Testis (tissue), 3 donors: ENCODE data around the gene LRRC3. TPM values are rescaled to one million over a fixed set of nuclear protein-coding genes. Genes with fewer than 3 reads are reported as not detected.

Experiments used
- DNase-seq: peaks from one replicate; pipeline ENCODE4 v3.0.0-alpha.2; 2019
- H3K27ac ChIP-seq, 2 donors: fragments of 200-600 bp; sonication (generic); one replicate each; pipeline ENCODE4 v1.5.1; 2019
- H3K27me3 ChIP-seq: fragments of 200-600 bp; sonication (generic); one replicate; pipeline ENCODE4 v1.5.1; 2019
- H3K36me3 ChIP-seq: fragments of 200-600 bp; sonication (generic); one replicate; pipeline ENCODE4 v1.5.1; 2017; ENCODE audit warnings: low read depth; ENCODE audit errors: missing control alignments
- H3K4me1 ChIP-seq: fragments of 200-600 bp; sonication (generic); one replicate; pipeline ENCODE4 v1.5.1; 2019
- H3K4me3 ChIP-seq, 2 donors: fragments of 200-600 bp; sonication (generic); one replicate each; pipeline ENCODE4 v1.5.1; 2017 to 2019
- H3K9me3 ChIP-seq: fragments of 200-600 bp; sonication (generic); one replicate; pipeline ENCODE4 v1.5.1; 2017
- CTCF ChIP-seq, 3 experiments: fragments of 450-650 bp in 2 of 3; fragments of 200-600 bp in 1 of 3; sonication (generic) in 1 of 3; IDR thresholded peaks; one replicate each; pipeline ENCODE4 v1.5.1; 2016 to 2019; ENCODE audit warnings: antibody characterized with exemption in 3 of 3, mild to moderate bottlenecking in 2 of 3, moderate library complexity in 1 of 3
- POLR2A ChIP-seq: fragments of 450-650 bp; IDR thresholded peaks from one replicate; pipeline ENCODE4 v1.6.1; 2017; ENCODE audit warnings: antibody characterized with exemption, mild to moderate bottlenecking, moderate library complexity
- WGBS, 2 donors: methylation state at CpG; one replicate each; pipeline ENCODE4 v1.1.5; 2018; 5-methylcytosine and 5-hydroxymethylcytosine counted together
- intact Hi-C: fragments of 100-400 bp; cut with DNase I; formaldehyde crosslinking; loops from one replicate; pipeline ENCODE4 v1.15.1; 2023; ENCODE audit warnings: low total_unique reads
- polyA plus RNA-seq: library from polyadenylated mRNA; stranded (reverse); fragments of 350-450 nt; fragmentation: Illumina TruSeq; extraction: RNeasy Lipid Tissue Mini Kit (QIAGEN cat#74804); gene quantifications from one replicate; pipeline ENCODE4 v1.2.3, GENCODE V29; 2014; ENCODE audit warnings: low read depth, low replicate concordance; ENCODE audit not compliant: insufficient read depth
- total RNA-seq, 2 donors: library from RNA; depleted of rRNA; stranded (reverse); fragments of >200 nt; gene quantifications; one replicate each; pipeline ENCODE4 v1.2.3, GENCODE V29; 2016

Gene LRRC3
- total and polyA plus RNA-seq, 3 donors from 2014 or later = 4.9 to 11.8 (median 8.3) TPM

DNA sequence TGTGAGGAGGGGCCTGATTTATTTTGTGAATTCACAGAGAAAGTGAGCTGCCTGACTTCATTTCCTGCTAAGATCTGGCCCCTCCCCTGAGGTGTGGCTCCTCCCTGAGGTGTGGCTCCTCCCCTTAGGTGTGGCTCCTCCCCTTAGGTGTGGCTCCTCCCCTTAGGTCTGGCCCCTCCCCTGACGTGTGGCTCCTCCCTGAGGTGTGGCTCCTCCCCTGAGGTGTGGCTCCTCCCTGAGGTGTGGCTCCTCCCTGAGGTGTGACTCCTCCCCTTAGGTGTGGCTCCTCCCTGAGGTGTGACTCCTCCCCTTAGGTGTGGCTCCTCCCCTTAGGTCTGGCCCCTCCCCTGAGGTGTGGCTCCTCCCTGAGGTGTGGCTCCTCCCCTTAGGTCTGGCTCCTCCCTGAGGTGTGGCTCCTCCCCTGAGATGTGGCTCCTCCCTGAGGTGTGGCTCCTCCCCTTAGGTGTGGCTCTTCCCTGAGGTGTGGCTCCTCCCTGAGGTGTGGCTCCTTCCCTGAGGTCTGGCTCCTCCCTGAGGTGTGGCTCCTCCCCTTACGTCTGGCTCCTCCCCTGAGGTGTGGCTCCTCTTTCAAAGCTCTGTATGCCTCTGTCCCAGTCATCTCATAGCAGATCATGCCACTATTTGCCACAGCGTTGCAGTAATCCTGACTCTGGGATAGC lies 26.9 kb upstream of the LRRC3 start:
- Histone ChIP-seq H3K4me1 (no peaks in the 10 kb centered on the region), H3K27ac (no peak overlapping the region), H3K9me3 (no peaks in the 10 kb centered on the region), H3K4me3 (no peak overlapping the region), H3K27me3 (no peaks in the 10 kb centered on the region), H3K36me3 (no peaks in the 10 kb centered on the region)
- no peak for TF ChIP-seq POLR2A
- no peak for TF ChIP-seq CTCF (IDR thresholded peaks at IDR 0.05)
- no peak for DNase-seq
- intact Hi-C loops = no loop called here
- 55 to 64% methylated on average over 3 of the region's 3 CpGs for WGBS, 2 donors

DNA sequence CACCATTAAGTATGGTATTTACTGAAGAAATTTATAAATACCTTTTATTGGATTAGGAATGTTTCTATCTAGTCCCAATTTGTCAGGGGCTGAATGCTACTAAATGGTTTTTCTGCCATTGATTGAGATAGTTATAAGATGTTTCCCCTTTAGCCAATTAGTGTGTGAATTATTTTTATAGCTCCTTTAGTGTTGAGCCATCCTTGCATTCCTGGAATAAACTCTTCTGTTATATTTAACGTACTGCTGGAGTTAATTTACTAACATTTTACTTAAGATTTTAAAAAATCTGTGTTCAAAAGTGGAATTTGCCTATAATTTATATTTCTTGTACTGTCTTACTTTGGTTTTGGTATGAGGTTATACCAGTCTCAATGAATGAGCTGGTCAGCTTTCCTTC lies 25.4 kb upstream of the LRRC3 start:
- DNase-seq = no peak
- TF ChIP-seq CTCF (IDR thresholded peaks at IDR 0.05) (no peak), POLR2A (no peak)
- no peaks in the 10 kb centered on the region for H3K4me1 ChIP-seq
- no peak overlapping the region for H3K27ac ChIP-seq
- no peak overlapping the region for H3K4me3 ChIP-seq
- intact Hi-C loops = no loop called here
- no peaks in the 10 kb centered on the region for H3K9me3 ChIP-seq
- H3K27me3 ChIP-seq = no peaks in the 10 kb centered on the region
- no peaks in the 10 kb centered on the region for H3K36me3 ChIP-seq
- WGBS, 2 donors = 87% methylated on average over 1 of the region's 1 CpG

GRCh38 chr21:44431300-44431699 lies 24.0 kb upstream of the LRRC3 start:
- H3K4me1 ChIP-seq = no peaks in the 10 kb centered on the region
- DNase-seq = no peak
- no peaks in the 10 kb centered on the region for H3K27me3 ChIP-seq
- no peak overlapping the region for H3K4me3 ChIP-seq
- H3K9me3 ChIP-seq = no peaks in the 10 kb centered on the region
- TF ChIP-seq CTCF (IDR thresholded peaks at IDR 0.05) (no peak), POLR2A (no peak)
- H3K36me3 ChIP-seq = no peaks in the 10 kb centered on the region
- 90% methylated on average over 4 of the region's 4 CpGs for WGBS, 2 donors
- no peak overlapping the region for H3K27ac ChIP-seq
- intact Hi-C loops = no loop called here

DNA sequence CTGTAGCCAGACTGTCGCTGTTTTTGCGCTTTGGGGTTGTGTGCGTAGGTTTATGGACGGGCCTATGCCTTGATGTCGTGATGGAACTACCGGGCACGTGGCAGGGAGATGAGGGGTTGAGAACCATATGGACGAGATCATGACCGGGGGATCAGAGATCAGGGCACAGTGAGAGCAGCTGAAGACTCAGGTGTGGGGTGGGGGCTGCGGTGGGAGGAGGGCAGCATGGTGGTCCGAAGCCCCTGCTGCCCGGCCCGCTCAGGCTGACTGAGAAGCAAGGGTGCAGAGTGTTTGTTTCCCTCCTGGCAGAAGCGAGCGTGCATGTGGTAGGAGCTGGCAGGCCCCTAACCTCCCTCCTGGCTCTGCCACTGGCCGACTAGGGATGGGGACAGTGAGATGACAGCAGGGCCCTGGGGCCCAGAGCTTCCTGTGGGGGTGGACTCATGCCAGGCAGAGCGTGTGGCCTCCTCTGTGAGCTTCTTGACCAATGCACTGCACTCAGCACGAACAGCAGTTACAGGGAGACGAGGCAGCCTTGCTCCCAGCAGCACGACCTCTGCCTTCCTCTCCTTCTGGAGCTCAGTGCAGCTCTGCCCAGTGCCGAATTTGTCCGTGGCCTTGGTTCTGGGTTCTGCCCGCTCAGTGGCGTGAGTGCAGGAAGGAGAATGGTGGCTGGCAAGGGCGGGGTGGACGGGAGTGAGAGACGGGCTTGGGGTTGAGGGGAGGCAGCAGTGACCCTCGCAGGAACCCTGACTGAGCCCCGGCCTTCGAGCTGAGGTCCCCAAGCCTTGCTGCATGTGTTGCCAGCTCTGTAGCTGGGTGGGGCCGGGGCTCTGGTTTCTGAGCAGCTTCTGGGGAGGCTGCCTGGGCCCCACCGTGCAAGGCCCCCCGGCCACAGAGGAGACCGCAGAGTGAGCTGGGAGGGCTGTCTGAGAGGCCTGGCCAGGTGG lies 22.2 kb upstream of the LRRC3 start:
- 88 to 89% methylated on average over 30 to 34 of the region's 34 CpGs for WGBS, 2 donors
- Histone ChIP-seq H3K36me3 (no peaks in the 10 kb centered on the region), H3K27me3 (no peaks in the 10 kb centered on the region), H3K4me1 (no peaks in the 10 kb centered on the region), H3K27ac (no peak overlapping the region), H3K4me3 (no peak overlapping the region), H3K9me3 (no peaks in the 10 kb centered on the region)
- TF ChIP-seq CTCF (IDR thresholded peaks at IDR 0.05) (no peak), POLR2A (no peak)
- no peak for DNase-seq
- intact Hi-C loops = no loop called here
